ENCODE data around the gene PLEKHN1.

- TF ChIP-seq POLR2AphosphoS5 (IDR thresholded peaks at IDR 0.05) (no peak), EP300 (IDR thresholded peaks at IDR 0.05; ENCODE audit: low read depth) (no peak)
- TF ChIP-seq, protein P1, sequence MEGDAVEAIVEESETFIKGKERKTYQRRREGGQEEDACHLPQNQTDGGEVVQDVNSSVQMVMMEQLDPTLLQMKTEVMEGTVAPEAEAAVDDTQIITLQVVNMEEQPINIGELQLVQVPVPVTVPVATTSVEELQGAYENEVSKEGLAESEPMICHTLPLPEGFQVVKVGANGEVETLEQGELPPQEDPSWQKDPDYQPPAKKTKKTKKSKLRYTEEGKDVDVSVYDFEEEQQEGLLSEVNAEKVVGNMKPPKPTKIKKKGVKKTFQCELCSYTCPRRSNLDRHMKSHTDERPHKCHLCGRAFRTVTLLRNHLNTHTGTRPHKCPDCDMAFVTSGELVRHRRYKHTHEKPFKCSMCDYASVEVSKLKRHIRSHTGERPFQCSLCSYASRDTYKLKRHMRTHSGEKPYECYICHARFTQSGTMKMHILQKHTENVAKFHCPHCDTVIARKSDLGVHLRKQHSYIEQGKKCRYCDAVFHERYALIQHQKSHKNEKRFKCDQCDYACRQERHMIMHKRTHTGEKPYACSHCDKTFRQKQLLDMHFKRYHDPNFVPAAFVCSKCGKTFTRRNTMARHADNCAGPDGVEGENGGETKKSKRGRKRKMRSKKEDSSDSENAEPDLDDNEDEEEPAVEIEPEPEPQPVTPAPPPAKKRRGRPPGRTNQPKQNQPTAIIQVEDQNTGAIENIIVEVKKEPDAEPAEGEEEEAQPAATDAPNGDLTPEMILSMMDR (IDR thresholded peaks at IDR 0.05), result no peak
These were observed 42.9 kb upstream of the PLEKHN1 start, which contains the start of gene SAMD11 for GRCh38 chr1:923131-923990.

Measured in transverse colon (tissue), 4 donors.